ENCODE measurements around the gene LBX2. TPM values are rescaled to one million over a fixed set of nuclear protein-coding genes. Genes with fewer than 3 reads are reported as not detected.

The LBX2 gene
- total RNA-seq, 1 experiment from 2014 or later: 10.1 TPM

DNA sequence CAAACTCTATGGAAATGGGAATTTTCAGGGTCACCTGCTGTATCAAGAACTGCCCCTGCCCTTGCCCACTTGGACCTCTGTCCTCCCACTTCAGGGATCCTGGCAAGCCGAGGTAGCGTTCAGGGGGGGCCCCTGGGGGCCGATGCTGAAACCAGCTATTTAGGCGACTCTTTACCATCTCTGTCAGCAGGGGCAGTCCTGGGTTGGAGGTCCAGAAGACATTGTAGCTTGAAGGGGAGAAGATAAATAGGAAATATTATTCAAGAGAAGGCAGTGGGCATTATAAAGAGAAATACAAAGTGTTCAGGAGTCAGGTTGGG lies 36.7 kb downstream of the LBX2 start:
- ATAC-seq (no peak), DNase-seq (ENCODE audit: low read depth, low spot score) (no peak)
- Histone ChIP-seq H3K4me1 (ENCODE audit: control insufficient read depth in 1 of 2, insufficient read depth in 2 of 2, low read length in 2 of 2) (peaks cover 0 to 22% of the 10 kb centered on the region in 2 experiments), H3K36me3 (ENCODE audit: control insufficient read depth in 1 of 2, insufficient read depth in 2 of 2, low read length in 2 of 2) (peaks cover 6 to 19% of the 10 kb centered on the region in 2 experiments; a peak in 2 of 4 replicates), H3K4me2 (ENCODE audit: low read length) (no peak overlapping the region), H3K79me2 (ENCODE audit: insufficient read depth, low read length) (peaks cover 27% of the 10 kb centered on the region), H3K9me2 (ENCODE audit: insufficient read depth) (no peaks in the 10 kb centered on the region), H3K27me3 (ENCODE audit: insufficient read depth, low read length) (no peaks in the 10 kb centered on the region), H3K4me3 (replicated peaks in 1 of 2; ENCODE audit: low read depth in 1 of 2, low read length in 2 of 2) (no peak overlapping the region), H3K9me3 (ENCODE audit: control insufficient read depth in 1 of 2, insufficient read depth in 1 of 2, low read depth in 1 of 2, low read length in 2 of 2) (no peaks in the 10 kb centered on the region), H2AFZ (ENCODE audit: low read depth, low read length, poor library complexity, severe bottlenecking) (no peak overlapping the region), H4K20me1 (ENCODE audit: insufficient read depth) (no peaks in the 10 kb centered on the region), H3K27ac (ENCODE audit: low read depth, low read length) (no peak overlapping the region), H3K9ac (ENCODE audit: low read length) (no peak overlapping the region)
- POLR2A ChIA-PET: no interaction called here
- intact Hi-C loops (cut with micrococcal nuclease): no loop called here
- TF ChIP-seq YY1 (IDR thresholded peaks at IDR 0.05; ENCODE audit: extremely low read depth, insufficient replicate concordance, low read depth, low read length): no peak
- no peak for TF ChIP-seq RAD21 (IDR thresholded peaks at IDR 0.05; ENCODE audit: low read depth)
- no peak for TF ChIP-seq JUND (IDR thresholded peaks at IDR 0.05)
- no peak for TF ChIP-seq CTCF (IDR thresholded peaks at IDR 0.05 in 2 of 3, conservative IDR thresholded peaks at IDR 0.05 in 1 of 3; ENCODE audit: borderline replicate concordance in 1 of 3, insufficient read depth in 1 of 3, low read depth in 2 of 3, low read length in 2 of 3)
- no peak for TF ChIP-seq SRF (IDR thresholded peaks at IDR 0.05; ENCODE audit: low read depth)
- no peak for TF ChIP-seq SIN3A (IDR thresholded peaks at IDR 0.05; ENCODE audit: low read depth)
- TF ChIP-seq FOSL1 (IDR thresholded peaks at IDR 0.05; ENCODE audit: low read depth): no peak
- TF ChIP-seq EGR1 (IDR thresholded peaks at IDR 0.05; ENCODE audit: low read depth): no peak
- TF ChIP-seq EZH2 (IDR thresholded peaks at IDR 0.05): no peak
- TF ChIP-seq ATF3 (IDR thresholded peaks at IDR 0.05): no peak
- no peak for TF ChIP-seq EZH2phosphoT487 (IDR thresholded peaks at IDR 0.05; ENCODE audit: borderline replicate concordance)
- no peak for TF ChIP-seq MAX (IDR thresholded peaks at IDR 0.05)
- RAD21 ChIA-PET (ENCODE audit: low non-redundant PET in 1 of 2, low total read pairs in 2 of 2, uncharacterized antibody in 2 of 2, unreplicated experiment in 2 of 2): no interaction called here
- CTCF ChIA-PET: no interaction called here
- BruUV-seq (replicated peaks): no TSS peak
